Measurements from ENCODE around the gene PLPP3. TPM values are rescaled to one million over a fixed set of nuclear protein-coding genes. Genes with fewer than 3 reads are reported as not detected.

PLPP3 gene
- total and polyA plus RNA-seq, 9 of the 15 experiments (the other 6 are each of a cell fraction or from before 2014, with no cell fraction given): 0.07 to 0.54 (median 0.20) TPM

DNA sequence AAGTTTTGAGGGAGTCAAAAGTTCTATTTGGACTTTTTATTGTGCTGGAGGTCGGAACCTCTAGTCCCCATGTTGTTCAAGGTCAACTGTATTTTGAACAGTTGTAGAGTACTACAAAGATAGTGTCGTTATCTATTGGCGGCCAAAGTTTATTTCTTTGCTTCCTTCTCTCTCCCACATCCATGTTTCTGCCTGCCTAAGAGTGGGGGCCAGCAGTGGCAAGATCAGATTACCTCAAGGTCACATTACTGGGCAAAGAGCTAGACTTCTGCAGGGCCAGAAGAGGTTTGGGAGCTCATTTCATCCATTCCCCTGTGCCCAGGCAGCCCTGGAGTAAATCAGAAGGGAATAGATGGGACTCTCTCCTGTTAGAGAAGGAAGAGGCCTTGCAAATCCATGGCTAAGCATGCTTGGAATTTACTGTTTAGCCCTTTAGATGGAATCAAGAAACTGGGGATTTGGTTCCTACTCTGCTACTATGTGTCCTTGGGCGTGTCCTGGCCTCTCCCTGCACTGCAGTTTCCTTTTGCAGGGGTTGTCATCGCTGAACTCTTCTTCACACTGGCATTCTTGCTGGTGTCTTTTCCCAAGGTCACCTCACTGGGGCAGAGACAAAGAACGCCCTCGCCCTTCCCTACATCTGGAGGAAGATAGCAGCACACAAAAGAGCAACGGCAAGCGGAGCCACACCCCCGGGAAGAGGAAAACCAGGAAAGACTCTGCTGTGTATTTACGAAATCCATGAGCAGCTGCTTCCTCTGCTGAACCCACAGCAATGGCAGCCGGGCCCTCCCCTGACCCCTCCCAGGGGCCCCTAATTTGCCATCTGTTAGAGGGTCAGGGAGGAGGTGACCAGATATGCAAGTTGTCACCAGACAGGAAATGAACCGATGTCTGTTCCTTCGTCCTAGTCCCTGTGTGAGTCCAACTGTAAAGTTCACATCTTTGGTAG is 73.3 kb downstream of the PLPP3 start:
- peak overlapping the region; percentile 36; the same call in 1 of the 3 replicates for H3K27ac ChIP-seq (ENCODE audit: extremely low read depth, low read depth, low read length)
- no peak overlapping the region for H3K9ac ChIP-seq (ENCODE audit: insufficient read depth in 1 of 2, low read depth in 2 of 2, low read length in 2 of 2)
- 17% methylated on average over 13 of the region's 14 CpGs for WGBS (ENCODE audit: insufficient coverage, low coverage, missing lambda C conversion rate)
- ChIA-PET POLR2A (no interaction called here), CTCF (ENCODE audit: low intra/inter-chr PET ratio) (no interaction called here)
- no TSS peak for BruUV-seq (replicated peaks)
- H3K79me2 ChIP-seq (ENCODE audit: control insufficient read depth, insufficient read depth, low read length): no peaks in the 10 kb centered on the region
- intact Hi-C loops (cut with micrococcal nuclease): no loop called here
- no peaks in the 10 kb centered on the region for H3K27me3 ChIP-seq (ENCODE audit: control insufficient read depth in 2 of 2, insufficient read depth in 2 of 2, low read length in 2 of 2)
- H3K4me1 ChIP-seq (replicated peaks in 1 of 2; ENCODE audit: control insufficient read depth in 2 of 2, insufficient read depth in 2 of 2, low read length in 2 of 2): peaks cover 12 to 52% of the 10 kb centered on the region in 2 experiments
- ATAC-seq (no peak), DNase-seq (ENCODE audit: extremely low read depth in 1 of 4, low spot score in 3 of 4) (peak in 3 of 4 experiments; percentile 22 to 28 (median 27)), FAIRE-seq (no peak)
- no peak overlapping the region for H3K4me3 ChIP-seq
- H4K20me1 ChIP-seq (replicated peaks; ENCODE audit: control insufficient read depth, insufficient read depth, low read length): no peaks in the 10 kb centered on the region
- peak overlapping the region; percentile 25 for H3K4me2 ChIP-seq (ENCODE audit: insufficient read depth, low read length)
- in situ Hi-C loops (cut with MboI): no loop called here
- no peaks in the 10 kb centered on the region for H3K9me1 ChIP-seq (ENCODE audit: control insufficient read depth, insufficient read depth, low read length)
- no peaks in the 10 kb centered on the region for H3K9me3 ChIP-seq (replicated peaks; ENCODE audit: control insufficient read depth, insufficient read depth, low read depth, low read length)
- peak overlapping the region; percentile 75 for H2AFZ ChIP-seq (ENCODE audit: low read depth, low read length)
- H3K36me3 ChIP-seq (ENCODE audit: control insufficient read depth, insufficient read depth, low read length): no peaks in the 10 kb centered on the region; the same call in 2 of the 3 replicates
- no peak for TF ChIP-seq OTX1 (CRISPR knock-in tag; IDR thresholded peaks at IDR 0.05)
- TF ChIP-seq GABPA (tag; conservative IDR thresholded peaks at IDR 0.05; ENCODE audit: low read depth): peak; percentile 32; the same call in 1 of the 2 replicates
- TF ChIP-seq NCOA1 (IDR thresholded peaks at IDR 0.05; ENCODE audit: low read depth): no peak
- TF ChIP-seq EP300 (IDR thresholded peaks at IDR 0.05; ENCODE audit: low read length): peak; percentile 48; the same call in 1 of the 2 replicates
- TF ChIP-seq ZBTB17 (CRISPR knock-in tag; IDR thresholded peaks at IDR 0.05): 0 out of 2 replicates have a peak, but pooled peaks have one; percentile 49
- peak in 1 of 3 experiments; percentile 39 for TF ChIP-seq YY1 (IDR thresholded peaks at IDR 0.05; ENCODE audit: borderline replicate concordance in 1 of 3, control insufficient read depth in 1 of 3, extremely low read depth in 1 of 3, insufficient read depth in 3 of 3, insufficient read length in 1 of 3, insufficient replicate concordance in 2 of 3, low read depth in 1 of 3, low read length in 2 of 3)
- peak; percentile 37 for TF ChIP-seq CBFA2T3 (IDR thresholded peaks at IDR 0.05)
- peak; percentile 59; the same call in 1 of the 2 replicates for TF ChIP-seq BACH1 (tag; IDR thresholded peaks at IDR 0.05)
- TF ChIP-seq, protein P1, sequence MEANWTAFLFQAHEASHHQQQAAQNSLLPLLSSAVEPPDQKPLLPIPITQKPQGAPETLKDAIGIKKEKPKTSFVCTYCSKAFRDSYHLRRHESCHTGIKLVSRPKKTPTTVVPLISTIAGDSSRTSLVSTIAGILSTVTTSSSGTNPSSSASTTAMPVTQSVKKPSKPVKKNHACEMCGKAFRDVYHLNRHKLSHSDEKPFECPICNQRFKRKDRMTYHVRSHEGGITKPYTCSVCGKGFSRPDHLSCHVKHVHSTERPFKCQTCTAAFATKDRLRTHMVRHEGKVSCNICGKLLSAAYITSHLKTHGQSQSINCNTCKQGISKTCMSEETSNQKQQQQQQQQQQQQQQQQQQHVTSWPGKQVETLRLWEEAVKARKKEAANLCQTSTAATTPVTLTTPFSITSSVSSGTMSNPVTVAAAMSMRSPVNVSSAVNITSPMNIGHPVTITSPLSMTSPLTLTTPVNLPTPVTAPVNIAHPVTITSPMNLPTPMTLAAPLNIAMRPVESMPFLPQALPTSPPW (CRISPR knock-in tag; IDR thresholded peaks at IDR 0.05): peak; percentile 32; the same call in 1 of the 2 replicates
- TF ChIP-seq ZNF174 (CRISPR knock-in tag; IDR thresholded peaks at IDR 0.05): 0 out of 2 replicates have a peak, but pooled peaks have one; percentile 18
- TF ChIP-seq ZNF253 (CRISPR knock-in tag; conservative IDR thresholded peaks at IDR 0.05): no peak
- peak in 1 of 2 experiments; percentile 19; a peak in 1 of 4 replicates for TF ChIP-seq RCOR1 (IDR thresholded peaks at IDR 0.05; ENCODE audit: borderline replicate concordance in 1 of 2, low read depth in 2 of 2, low read length in 2 of 2)
- TF ChIP-seq, protein P2, sequence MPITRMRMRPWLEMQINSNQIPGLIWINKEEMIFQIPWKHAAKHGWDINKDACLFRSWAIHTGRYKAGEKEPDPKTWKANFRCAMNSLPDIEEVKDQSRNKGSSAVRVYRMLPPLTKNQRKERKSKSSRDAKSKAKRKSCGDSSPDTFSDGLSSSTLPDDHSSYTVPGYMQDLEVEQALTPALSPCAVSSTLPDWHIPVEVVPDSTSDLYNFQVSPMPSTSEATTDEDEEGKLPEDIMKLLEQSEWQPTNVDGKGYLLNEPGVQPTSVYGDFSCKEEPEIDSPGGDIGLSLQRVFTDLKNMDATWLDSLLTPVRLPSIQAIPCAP (CRISPR knock-in tag; IDR thresholded peaks at IDR 0.05; ENCODE audit: borderline replicate concordance): no peak
- TF ChIP-seq KHSRP (IDR thresholded peaks at IDR 0.05): no peak
- TF ChIP-seq, protein P3, sequence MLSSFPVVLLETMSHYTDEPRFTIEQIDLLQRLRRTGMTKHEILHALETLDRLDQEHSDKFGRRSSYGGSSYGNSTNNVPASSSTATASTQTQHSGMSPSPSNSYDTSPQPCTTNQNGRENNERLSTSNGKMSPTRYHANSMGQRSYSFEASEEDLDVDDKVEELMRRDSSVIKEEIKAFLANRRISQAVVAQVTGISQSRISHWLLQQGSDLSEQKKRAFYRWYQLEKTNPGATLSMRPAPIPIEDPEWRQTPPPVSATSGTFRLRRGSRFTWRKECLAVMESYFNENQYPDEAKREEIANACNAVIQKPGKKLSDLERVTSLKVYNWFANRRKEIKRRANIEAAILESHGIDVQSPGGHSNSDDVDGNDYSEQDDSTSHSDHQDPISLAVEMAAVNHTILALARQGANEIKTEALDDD (IDR thresholded peaks at IDR 0.05): no peak
- TF ChIP-seq CHD4 (IDR thresholded peaks at IDR 0.05; ENCODE audit: insufficient read depth, insufficient replicate concordance, low read depth, low read length, poor library complexity, severe bottlenecking): no peak
- TF ChIP-seq ZNF232 (CRISPR knock-in tag; IDR thresholded peaks at IDR 0.05): no peak
- peak; percentile 28; the same call in 1 of the 2 replicates for TF ChIP-seq NCOR1 (IDR thresholded peaks at IDR 0.05)
